HG02943 (cell line): ENCODE measurements around the gene NEO1.

Experiments used
- ATAC-seq: cut with Tn5 transposase; IDR thresholded peaks from one replicate; pipeline ENCODE4 v1.9.1; 2021; ENCODE audit warnings: mild to moderate bottlenecking, low read depth, moderate library complexity; ENCODE audit not compliant: unreplicated experiment

Gene NEO1, protein sequence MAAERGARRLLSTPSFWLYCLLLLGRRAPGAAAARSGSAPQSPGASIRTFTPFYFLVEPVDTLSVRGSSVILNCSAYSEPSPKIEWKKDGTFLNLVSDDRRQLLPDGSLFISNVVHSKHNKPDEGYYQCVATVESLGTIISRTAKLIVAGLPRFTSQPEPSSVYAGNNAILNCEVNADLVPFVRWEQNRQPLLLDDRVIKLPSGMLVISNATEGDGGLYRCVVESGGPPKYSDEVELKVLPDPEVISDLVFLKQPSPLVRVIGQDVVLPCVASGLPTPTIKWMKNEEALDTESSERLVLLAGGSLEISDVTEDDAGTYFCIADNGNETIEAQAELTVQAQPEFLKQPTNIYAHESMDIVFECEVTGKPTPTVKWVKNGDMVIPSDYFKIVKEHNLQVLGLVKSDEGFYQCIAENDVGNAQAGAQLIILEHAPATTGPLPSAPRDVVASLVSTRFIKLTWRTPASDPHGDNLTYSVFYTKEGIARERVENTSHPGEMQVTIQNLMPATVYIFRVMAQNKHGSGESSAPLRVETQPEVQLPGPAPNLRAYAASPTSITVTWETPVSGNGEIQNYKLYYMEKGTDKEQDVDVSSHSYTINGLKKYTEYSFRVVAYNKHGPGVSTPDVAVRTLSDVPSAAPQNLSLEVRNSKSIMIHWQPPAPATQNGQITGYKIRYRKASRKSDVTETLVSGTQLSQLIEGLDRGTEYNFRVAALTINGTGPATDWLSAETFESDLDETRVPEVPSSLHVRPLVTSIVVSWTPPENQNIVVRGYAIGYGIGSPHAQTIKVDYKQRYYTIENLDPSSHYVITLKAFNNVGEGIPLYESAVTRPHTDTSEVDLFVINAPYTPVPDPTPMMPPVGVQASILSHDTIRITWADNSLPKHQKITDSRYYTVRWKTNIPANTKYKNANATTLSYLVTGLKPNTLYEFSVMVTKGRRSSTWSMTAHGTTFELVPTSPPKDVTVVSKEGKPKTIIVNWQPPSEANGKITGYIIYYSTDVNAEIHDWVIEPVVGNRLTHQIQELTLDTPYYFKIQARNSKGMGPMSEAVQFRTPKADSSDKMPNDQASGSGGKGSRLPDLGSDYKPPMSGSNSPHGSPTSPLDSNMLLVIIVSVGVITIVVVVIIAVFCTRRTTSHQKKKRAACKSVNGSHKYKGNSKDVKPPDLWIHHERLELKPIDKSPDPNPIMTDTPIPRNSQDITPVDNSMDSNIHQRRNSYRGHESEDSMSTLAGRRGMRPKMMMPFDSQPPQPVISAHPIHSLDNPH (N-terminal part only)

DNA sequence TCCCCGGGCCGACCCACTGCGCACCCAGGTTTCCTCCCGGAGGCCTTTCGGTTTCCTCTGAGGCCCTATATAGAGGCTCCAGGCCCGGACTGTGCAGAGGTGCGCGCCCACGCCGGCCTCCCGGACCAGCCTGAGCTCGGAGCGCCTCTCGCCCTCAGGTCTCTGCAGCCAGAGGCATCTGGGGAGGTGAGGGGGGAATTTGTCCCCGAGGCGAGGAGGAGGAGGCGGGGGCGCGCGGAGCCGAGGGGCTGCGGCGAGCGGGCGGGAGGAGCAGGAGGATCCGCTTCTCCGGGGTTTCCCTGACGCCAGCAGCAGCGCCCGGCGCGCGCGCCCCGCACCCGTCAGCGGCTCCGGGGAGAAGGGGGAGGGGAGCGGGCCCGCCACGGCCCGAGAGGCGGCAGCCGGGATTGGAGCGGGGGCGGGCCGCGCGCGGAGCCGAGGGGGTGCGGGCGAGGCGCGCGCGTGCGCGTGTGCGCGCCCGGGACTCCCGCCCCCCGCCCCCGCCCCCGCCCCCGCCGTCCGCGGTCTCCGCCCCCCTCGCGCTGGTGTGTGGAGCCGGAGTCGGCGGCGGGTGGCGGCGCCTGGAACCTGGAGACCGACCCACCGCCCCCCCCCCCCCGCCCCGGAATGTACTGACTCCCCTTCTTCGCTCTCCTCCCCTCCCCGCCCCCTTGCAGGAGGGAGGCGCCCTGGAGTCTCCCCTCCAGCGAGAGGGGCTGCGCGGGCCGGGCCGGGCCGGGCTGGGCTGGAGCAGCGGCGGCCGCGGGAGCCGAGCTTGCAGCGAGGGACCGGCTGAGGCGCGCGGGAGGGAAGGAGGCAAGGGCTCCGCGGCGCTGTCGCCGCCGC is at the start of gene NEO1:
TSS of gene NEO1 (plus strand) at position 657 of the 846 bp plus-strand sequence. CDS start 213 bp downstream, outside the sequence.
- no peak for ATAC-seq

GRCh38 chr15:73004462-73004861 is 47.8 kb upstream of the NEO1 start:
- ATAC-seq: no peak

DNA sequence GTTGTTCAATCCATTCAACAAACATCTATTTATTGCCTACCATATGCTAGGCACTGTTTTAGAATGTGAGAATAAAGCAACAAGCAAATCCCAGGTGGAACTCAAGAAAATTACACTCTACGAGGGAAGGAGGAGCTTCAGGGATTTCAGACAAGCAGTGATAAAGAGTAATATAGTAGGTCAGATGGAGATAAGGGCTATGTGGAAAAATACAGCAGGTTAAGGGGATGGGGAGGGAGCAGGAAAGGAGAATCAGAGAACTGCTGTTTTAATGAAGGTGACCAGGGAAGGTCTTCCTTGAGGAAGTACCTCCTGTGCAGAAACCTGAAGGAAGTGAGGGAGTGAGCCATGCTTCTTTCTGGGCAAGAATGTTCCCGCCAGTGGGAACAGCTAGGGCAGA is 47.2 kb upstream of the NEO1 start:
- ATAC-seq: no peak

DNA sequence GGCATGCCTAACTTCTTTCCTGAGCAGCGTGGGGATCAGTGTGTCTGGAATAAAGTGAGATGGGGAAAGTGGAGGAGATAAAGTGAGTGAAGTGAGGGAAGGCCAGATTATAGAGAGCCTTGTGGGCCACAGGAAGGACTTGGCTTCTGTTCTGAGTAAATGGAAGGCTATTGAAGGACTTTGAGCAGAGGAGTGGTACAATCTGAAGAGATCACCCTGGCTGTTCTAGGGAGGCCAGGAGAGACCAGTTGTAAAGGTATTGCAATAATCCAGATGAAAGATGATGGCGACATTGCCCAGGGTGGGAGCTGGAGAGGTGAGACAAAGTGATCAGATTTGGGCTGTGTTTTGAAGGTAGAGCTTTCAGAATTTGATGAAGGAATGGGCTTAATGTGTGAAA is 46.8 kb upstream of the NEO1 start:
- ATAC-seq: no peak

- ATAC-seq: no peak
Measured at GRCh38 chr15:73006523-73006922, 45.7 kb upstream of the NEO1 start.

GRCh38 chr15:73009066-73010056 is 42.9 kb upstream of the NEO1 start:
- ATAC-seq: no peak

- ATAC-seq: no peak
Measured at GRCh38 chr15:73010154-73011152, 41.8 kb upstream of the NEO1 start.

GRCh38 chr15:73014904-73015303 is 37.4 kb upstream of the NEO1 start:
- ATAC-seq: no peak

GRCh38 chr15:73015493-73015892 is 36.8 kb upstream of the NEO1 start:
- no peak for ATAC-seq

GRCh38 chr15:73017987-73018386 is 34.3 kb upstream of the NEO1 start:
- no peak for ATAC-seq

DNA sequence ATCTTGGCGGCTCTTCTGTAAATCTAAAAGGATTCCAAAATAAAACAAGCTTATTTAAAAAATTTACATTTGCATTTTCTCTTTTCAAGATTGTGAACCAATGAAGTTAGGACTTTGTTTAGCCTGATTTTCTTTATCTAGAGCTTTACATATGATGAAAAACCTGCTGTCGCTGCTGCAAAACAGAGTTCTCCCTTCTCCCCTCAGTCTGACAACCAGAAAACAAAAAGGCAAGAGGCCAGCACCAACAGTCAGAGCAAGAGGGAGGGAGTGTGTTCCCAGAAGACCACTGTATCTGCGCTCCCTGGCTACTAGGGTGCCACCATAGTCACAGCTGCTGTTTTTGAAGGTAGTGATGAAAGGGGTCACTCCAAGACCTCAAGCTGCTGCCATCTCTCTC is 33.1 kb upstream of the NEO1 start:
- ATAC-seq: no peak

DNA sequence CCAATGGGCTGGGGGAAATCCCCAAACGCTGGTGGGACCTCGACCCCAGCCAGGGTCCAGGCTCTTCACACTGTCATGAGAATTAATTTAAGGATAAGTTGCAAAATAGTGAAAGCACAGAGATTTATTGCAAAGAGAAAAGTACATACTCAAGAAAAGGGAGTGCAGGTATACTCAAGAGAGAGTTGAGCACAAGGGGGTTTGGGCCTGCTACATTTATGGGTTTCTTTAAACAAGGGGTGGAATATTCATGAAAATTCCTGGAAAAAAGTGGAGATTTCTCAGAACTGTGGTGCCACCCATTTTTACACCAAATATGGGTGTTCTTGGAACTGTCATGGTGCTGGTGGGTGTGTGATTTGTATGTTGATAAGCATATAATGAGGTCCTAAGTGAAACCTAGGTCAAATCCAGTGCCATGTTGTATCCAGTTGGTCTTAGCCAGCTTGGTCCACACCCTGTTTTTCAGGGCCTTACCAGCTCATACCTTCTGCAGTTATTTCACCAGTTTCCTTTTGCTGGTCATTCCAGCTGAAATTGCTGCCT is 32.6 kb upstream of the NEO1 start:
- no peak for ATAC-seq

- ATAC-seq: no peak
Measured at GRCh38 chr15:73021139-73021621, 31.1 kb upstream of the NEO1 start.

DNA sequence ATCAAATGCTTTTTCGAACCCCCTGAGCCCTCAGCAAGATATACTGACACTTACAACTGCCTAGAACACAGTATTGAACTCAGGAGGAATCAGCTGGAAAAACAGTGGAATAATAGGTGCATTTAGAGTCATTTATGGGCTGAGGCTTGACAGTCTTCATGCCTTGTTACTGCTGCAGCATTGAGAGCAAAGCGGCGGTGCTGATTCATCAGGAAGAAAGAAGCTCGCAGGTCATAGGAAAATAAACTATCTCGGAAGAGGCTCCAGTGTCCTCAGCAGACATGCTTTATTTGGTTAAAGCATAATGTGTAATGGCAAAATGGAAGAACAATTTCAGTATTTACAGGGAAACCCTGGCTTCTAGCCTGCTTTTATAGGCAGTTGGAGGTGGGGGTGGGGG is 30.1 kb upstream of the NEO1 start:
- no peak for ATAC-seq

GRCh38 chr15:73023071-73023470 is 29.2 kb upstream of the NEO1 start:
- no peak for ATAC-seq

- ATAC-seq: no peak
Measured at GRCh38 chr15:73024168-73024567, 28.1 kb upstream of the NEO1 start.

GRCh38 chr15:73026511-73027054 is 25.7 kb upstream of the NEO1 start:
- ATAC-seq: no peak
